ENCODE data around the gene CCDC88C. TPM values are rescaled to one million over a fixed set of nuclear protein-coding genes. Genes with fewer than 3 reads are reported as not detected.
"Not testable (repeated sequence)": the region's sequence is repeated elsewhere in the genome, so short reads cannot be mapped to it uniquely, and the experiment has no call there.

The CCDC88C gene
- polyA plus RNA-seq, 1 donor (not counting 4 experiments of a cell fraction or from before 2014, with no cell fraction given): 2.4 TPM

GRCh38 chr14:91269076-91269991, 148.3 kb downstream of the CCDC88C start:
- H3K79me2 ChIP-seq (ENCODE audit: control insufficient read depth, insufficient read depth, low read length): no peaks in the 10 kb centered on the region
- no peak overlapping the region for H3K4me3 ChIP-seq (ENCODE audit: control insufficient read depth in 2 of 3, extremely low read depth in 1 of 3, insufficient read depth in 2 of 3, low read depth in 1 of 3, low read length in 3 of 3)
- H3K4me2 ChIP-seq (ENCODE audit: control insufficient read depth, extremely low read depth, insufficient read depth, low read depth, low read length): peak overlapping the region; percentile 75

GRCh38 chr14:91267965-91268437, 149.6 kb downstream of the CCDC88C start:
- H4K20me1 ChIP-seq (ENCODE audit: control insufficient read depth, extremely low read depth, insufficient read depth, low read length): no peaks in the 10 kb centered on the region
- H3K36me3 ChIP-seq (ENCODE audit: control insufficient read depth in 2 of 2, extremely low read depth in 1 of 2, insufficient read depth in 2 of 2, low read length in 2 of 2): no peaks in the 10 kb centered on the region
- DNase-seq (ENCODE audit: low read depth, low spot score): no peak
- H2AFZ ChIP-seq (ENCODE audit: control insufficient read depth, low read length): no peak overlapping the region
- no peaks in the 10 kb centered on the region for H3K9me1 ChIP-seq (ENCODE audit: control insufficient read depth, extremely low read depth, insufficient read depth, low read length)
- peaks cover 26% of the 10 kb centered on the region for H3K4me1 ChIP-seq (ENCODE audit: control insufficient read depth, extremely low read depth, insufficient read depth, low read length)
- no peak for FAIRE-seq
- TF ChIP-seq, protein P1, sequence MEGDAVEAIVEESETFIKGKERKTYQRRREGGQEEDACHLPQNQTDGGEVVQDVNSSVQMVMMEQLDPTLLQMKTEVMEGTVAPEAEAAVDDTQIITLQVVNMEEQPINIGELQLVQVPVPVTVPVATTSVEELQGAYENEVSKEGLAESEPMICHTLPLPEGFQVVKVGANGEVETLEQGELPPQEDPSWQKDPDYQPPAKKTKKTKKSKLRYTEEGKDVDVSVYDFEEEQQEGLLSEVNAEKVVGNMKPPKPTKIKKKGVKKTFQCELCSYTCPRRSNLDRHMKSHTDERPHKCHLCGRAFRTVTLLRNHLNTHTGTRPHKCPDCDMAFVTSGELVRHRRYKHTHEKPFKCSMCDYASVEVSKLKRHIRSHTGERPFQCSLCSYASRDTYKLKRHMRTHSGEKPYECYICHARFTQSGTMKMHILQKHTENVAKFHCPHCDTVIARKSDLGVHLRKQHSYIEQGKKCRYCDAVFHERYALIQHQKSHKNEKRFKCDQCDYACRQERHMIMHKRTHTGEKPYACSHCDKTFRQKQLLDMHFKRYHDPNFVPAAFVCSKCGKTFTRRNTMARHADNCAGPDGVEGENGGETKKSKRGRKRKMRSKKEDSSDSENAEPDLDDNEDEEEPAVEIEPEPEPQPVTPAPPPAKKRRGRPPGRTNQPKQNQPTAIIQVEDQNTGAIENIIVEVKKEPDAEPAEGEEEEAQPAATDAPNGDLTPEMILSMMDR (optimal IDR thresholded peaks at IDR 0.05 in 1 of 3, IDR thresholded peaks at IDR 0.05 in 1 of 3, conservative IDR thresholded peaks at IDR 0.05 in 1 of 3; ENCODE audit: extremely low read depth in 1 of 3, insufficient read depth in 2 of 3, low read length in 3 of 3): no peak
- no peak for TF ChIP-seq EZH2 (IDR thresholded peaks at IDR 0.05; ENCODE audit: low read length)
- no peak overlapping the region for H3K4me3 ChIP-seq (ENCODE audit: control insufficient read depth in 2 of 3, extremely low read depth in 1 of 3, insufficient read depth in 2 of 3, low read depth in 1 of 3, low read length in 3 of 3)
- no peaks in the 10 kb centered on the region for H3K79me2 ChIP-seq (ENCODE audit: control insufficient read depth, insufficient read depth, low read length)
- no peak overlapping the region for H3K4me2 ChIP-seq (ENCODE audit: control insufficient read depth, extremely low read depth, insufficient read depth, low read depth, low read length)
- H3K9ac ChIP-seq (ENCODE audit: control insufficient read depth, extremely low read depth, insufficient read depth, low read length): no peak overlapping the region
- dilution Hi-C loops (cut with MboI; ENCODE audit: extremely low pct_ligation_motif_present, low sequenced_read_pairs): no loop called here
- H3K9me3 ChIP-seq (ENCODE audit: control insufficient read depth, low read depth, low read length): no peaks in the 10 kb centered on the region
- H3K27me3 ChIP-seq (ENCODE audit: control insufficient read depth, extremely low read depth, insufficient read depth, low read length): no peaks in the 10 kb centered on the region
- H3K27ac ChIP-seq (ENCODE audit: control insufficient read depth, insufficient read depth, low read length): no peak overlapping the region

More at GRCh38 chr14:91269076-91269991, 148.3 kb downstream of the CCDC88C start:
- dilution Hi-C loops (cut with MboI; ENCODE audit: extremely low pct_ligation_motif_present, low sequenced_read_pairs): no loop called here
- H3K4me1 ChIP-seq (ENCODE audit: control insufficient read depth, extremely low read depth, insufficient read depth, low read length): peaks cover 18% of the 10 kb centered on the region
- H3K27me3 ChIP-seq (ENCODE audit: control insufficient read depth, extremely low read depth, insufficient read depth, low read length): no peaks in the 10 kb centered on the region
- no peaks in the 10 kb centered on the region for H3K9me1 ChIP-seq (ENCODE audit: control insufficient read depth, extremely low read depth, insufficient read depth, low read length)
- peak overlapping the region; percentile 20 for H3K27ac ChIP-seq (ENCODE audit: control insufficient read depth, insufficient read depth, low read length)
- no peak for DNase-seq (ENCODE audit: low read depth, low spot score)
- H3K36me3 ChIP-seq (ENCODE audit: control insufficient read depth in 2 of 2, extremely low read depth in 1 of 2, insufficient read depth in 2 of 2, low read length in 2 of 2): no peaks in the 10 kb centered on the region
- FAIRE-seq: no peak
- no peaks in the 10 kb centered on the region for H3K9me3 ChIP-seq (ENCODE audit: control insufficient read depth, low read depth, low read length)
- peak overlapping the region; percentile 28 for H3K9ac ChIP-seq (ENCODE audit: control insufficient read depth, extremely low read depth, insufficient read depth, low read length)
- TF ChIP-seq, protein P1 (optimal IDR thresholded peaks at IDR 0.05 in 1 of 3, IDR thresholded peaks at IDR 0.05 in 1 of 3, conservative IDR thresholded peaks at IDR 0.05 in 1 of 3; ENCODE audit: extremely low read depth in 1 of 3, insufficient read depth in 2 of 3, low read length in 3 of 3): no peak
- H2AFZ ChIP-seq (ENCODE audit: control insufficient read depth, low read length): peak overlapping the region; percentile 87
- no peaks in the 10 kb centered on the region for H4K20me1 ChIP-seq (ENCODE audit: control insufficient read depth, extremely low read depth, insufficient read depth, low read length)

DNA sequence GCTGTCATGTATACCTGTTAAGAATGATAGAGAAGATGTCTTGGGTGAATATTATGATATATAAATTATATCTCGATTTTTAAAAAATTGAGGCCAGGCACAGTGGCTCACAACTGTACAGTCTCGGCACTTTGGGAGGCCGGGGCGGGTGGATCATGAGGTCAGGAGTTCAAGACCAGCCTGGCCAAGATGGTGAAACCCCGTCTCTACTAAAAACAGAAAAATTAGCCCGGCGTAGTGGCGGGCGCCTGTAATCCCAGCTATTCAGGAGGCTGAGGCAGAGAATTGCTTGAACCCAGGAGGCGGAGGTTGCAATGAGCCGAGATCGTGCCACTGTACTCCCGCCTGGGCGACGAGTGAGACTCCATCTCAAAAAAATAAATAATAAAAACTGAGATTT, 151.3 kb downstream of the CCDC88C start:
- dilution Hi-C loops (cut with MboI; ENCODE audit: extremely low pct_ligation_motif_present, low sequenced_read_pairs); H3K36me3 ChIP-seq (ENCODE audit: control insufficient read depth in 2 of 2, extremely low read depth in 1 of 2, insufficient read depth in 2 of 2, low read length in 2 of 2); H3K27me3 ChIP-seq (ENCODE audit: control insufficient read depth, extremely low read depth, insufficient read depth, low read length); H3K4me3 ChIP-seq (ENCODE audit: control insufficient read depth in 2 of 3, extremely low read depth in 1 of 3, insufficient read depth in 2 of 3, low read depth in 1 of 3, low read length in 3 of 3); H3K9ac ChIP-seq (ENCODE audit: control insufficient read depth, extremely low read depth, insufficient read depth, low read length); H3K27ac ChIP-seq (ENCODE audit: control insufficient read depth, insufficient read depth, low read length); DNase-seq (ENCODE audit: low read depth, low spot score); H3K9me3 ChIP-seq (ENCODE audit: control insufficient read depth, low read depth, low read length); H4K20me1 ChIP-seq (ENCODE audit: control insufficient read depth, extremely low read depth, insufficient read depth, low read length); H3K4me2 ChIP-seq (ENCODE audit: control insufficient read depth, extremely low read depth, insufficient read depth, low read depth, low read length); H3K9me1 ChIP-seq (ENCODE audit: control insufficient read depth, extremely low read depth, insufficient read depth, low read length); FAIRE-seq; H3K79me2 ChIP-seq (ENCODE audit: control insufficient read depth, insufficient read depth, low read length); H2AFZ ChIP-seq (ENCODE audit: control insufficient read depth, low read length): not testable (repeated sequence)
- peaks cover 26% of the 10 kb centered on the region for H3K4me1 ChIP-seq (ENCODE audit: control insufficient read depth, extremely low read depth, insufficient read depth, low read length)

Data from keratinocyte (primary cell).